ENCODE data around the gene ERN1. TPM values are rescaled to one million over a fixed set of nuclear protein-coding genes. Genes with fewer than 3 reads are reported as not detected.
"Not testable (repeated sequence)": the region's sequence is repeated elsewhere in the genome, so short reads cannot be mapped to it uniquely, and the experiment has no call there.

The ERN1 gene
- total and polyA plus RNA-seq, 2 of the 13 experiments (the other 11 are each of a cell fraction or from before 2014, with no cell fraction given): 6.0 to 12.7 TPM

- no peak for TF ChIP-seq AKNA (CRISPR knock-in tag; IDR thresholded peaks at IDR 0.05; ENCODE audit: borderline replicate concordance)
- no peak for TF ChIP-seq KAT7 (CRISPR knock-in tag; IDR thresholded peaks at IDR 0.05; ENCODE audit: borderline replicate concordance)
Observed at GRCh38 chr17:64020056-64020766, 109.7 kb downstream of the ERN1 start, which contains the start of gene ICAM2 (continued).

GRCh38 chr17:64019551-64019961 is 110.4 kb downstream of the ERN1 start:
- FAIRE-seq; H3K36me3 ChIP-seq (replicated peaks in 1 of 2; ENCODE audit: control insufficient read depth in 1 of 2, insufficient read depth in 2 of 2, low read length in 2 of 2); H4K20me1 ChIP-seq (ENCODE audit: insufficient read depth, low read length); H2AFZ ChIP-seq (ENCODE audit: low read length); H3K27me3 ChIP-seq (ENCODE audit: control insufficient read depth in 1 of 2, insufficient read depth in 2 of 2, low read length in 2 of 2); DNase-seq (ENCODE audit: low spot score); ATAC-seq; H3K4me3 ChIP-seq (replicated peaks in 1 of 3; ENCODE audit: insufficient read depth in 1 of 3, low read depth in 2 of 3, low read length in 3 of 3); H3K9ac ChIP-seq (ENCODE audit: insufficient read depth, low read depth, low read length); H3K27ac ChIP-seq (ENCODE audit: extremely low read length, insufficient read depth, low read length); in situ Hi-C loops (cut with HindIII; ENCODE audit: extremely low pct_ligation_motif_present, low pct_unique_long_range_greater_than_20kb); CTCF ChIA-PET (ENCODE audit: low intra/inter-chr PET ratio, low total read pairs); BruUV-seq (replicated peaks); H3K79me2 ChIP-seq (ENCODE audit: insufficient read depth, low read length); intact Hi-C loops (cut with micrococcal nuclease; ENCODE audit: unreplicated experiment); H3K9me3 ChIP-seq (ENCODE audit: low read length): not testable (repeated sequence)
- peaks cover 33% of the 10 kb centered on the region for H3K4me1 ChIP-seq (ENCODE audit: insufficient read depth, low read length)
- peak overlapping the region; percentile 98; the same call in 1 of the 2 replicates for H3K4me2 ChIP-seq (ENCODE audit: low read depth, low read length)
- POLR2A ChIA-PET: interaction anchor here (2.4 kb wide), 1 partner anchor 126 kb away, joined by 12 read pairs; no protein-coding TSS in a partner anchor
- WGBS (ENCODE audit: low lambda C conversion rate): 73% methylated on average over 9 of the region's 9 CpGs

Data from HepG2 (cell line).